Measurements from ENCODE around the gene ARMS2. TPM values are rescaled to one million over a fixed set of nuclear protein-coding genes. Genes with fewer than 3 reads are reported as not detected.

ARMS2 gene
- total and polyA plus RNA-seq, 2 experiments from 2014 or later: not detected

DNA sequence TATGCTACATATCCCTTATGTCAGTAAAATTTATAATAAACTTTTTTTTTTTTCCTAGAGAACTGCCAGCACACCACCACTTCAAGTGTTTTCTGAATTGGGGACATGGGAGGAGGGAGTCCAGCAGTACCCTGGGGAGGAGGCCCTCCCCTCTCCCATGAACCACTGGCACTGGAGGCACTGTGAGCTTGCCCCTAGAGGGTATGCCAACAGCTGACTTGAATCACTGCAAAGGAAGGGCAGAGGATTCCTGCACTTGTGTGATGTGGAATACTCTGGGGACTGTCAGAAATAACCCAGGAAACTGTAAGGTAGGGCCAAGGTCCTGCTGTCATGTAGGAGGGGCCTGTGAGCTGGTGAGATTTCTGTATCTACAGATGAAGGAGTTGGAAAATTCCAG lies 8.5 kb upstream of the ARMS2 start:
- Mint-ChIP-seq H3K27me3 (ENCODE audit: insufficient read depth, low read depth, poor library complexity) (no peaks in the 10 kb centered on the region), H3K36me3 (ENCODE audit: low read depth) (peaks cover 10% of the 10 kb centered on the region), H3K9me3 (peaks cover 20% of the 10 kb centered on the region; the same call in 2 of the 3 replicates), H3K4me1 (no peaks in the 10 kb centered on the region; the same call in 2 of the 3 replicates), H3K4me3 (no peak overlapping the region), H3K27ac (no peak overlapping the region)
- TF ChIP-seq EZH2phosphoT487 (IDR thresholded peaks at IDR 0.05; ENCODE audit: unreplicated experiment) (no peak), JUNB (IDR thresholded peaks at IDR 0.05; ENCODE audit: unreplicated experiment) (no peak), EZH2 (IDR thresholded peaks at IDR 0.05; ENCODE audit: low read depth, unreplicated experiment) (no peak), NANOG (IDR thresholded peaks at IDR 0.05; ENCODE audit: borderline replicate concordance) (no peak), STAT1 (IDR thresholded peaks at IDR 0.05; ENCODE audit: unreplicated experiment) (no peak), CTCF (conservative IDR thresholded peaks at IDR 0.05; ENCODE audit: low read depth in 2 of 2) (no peak), ZNF331 (CRISPR knock-in tag; IDR thresholded peaks at IDR 0.05; ENCODE audit: low read depth) (no peak), ZNF114 (CRISPR knock-in tag; IDR thresholded peaks at IDR 0.05) (no peak), POLR2AphosphoS5 (IDR thresholded peaks at IDR 0.05; ENCODE audit: low read depth) (no peak), CREB1 (CRISPR knock-in tag; IDR thresholded peaks at IDR 0.05; ENCODE audit: low read depth) (no peak), ETS1 (IDR thresholded peaks at IDR 0.05) (no peak)
- TF ChIP-seq, protein P1, sequence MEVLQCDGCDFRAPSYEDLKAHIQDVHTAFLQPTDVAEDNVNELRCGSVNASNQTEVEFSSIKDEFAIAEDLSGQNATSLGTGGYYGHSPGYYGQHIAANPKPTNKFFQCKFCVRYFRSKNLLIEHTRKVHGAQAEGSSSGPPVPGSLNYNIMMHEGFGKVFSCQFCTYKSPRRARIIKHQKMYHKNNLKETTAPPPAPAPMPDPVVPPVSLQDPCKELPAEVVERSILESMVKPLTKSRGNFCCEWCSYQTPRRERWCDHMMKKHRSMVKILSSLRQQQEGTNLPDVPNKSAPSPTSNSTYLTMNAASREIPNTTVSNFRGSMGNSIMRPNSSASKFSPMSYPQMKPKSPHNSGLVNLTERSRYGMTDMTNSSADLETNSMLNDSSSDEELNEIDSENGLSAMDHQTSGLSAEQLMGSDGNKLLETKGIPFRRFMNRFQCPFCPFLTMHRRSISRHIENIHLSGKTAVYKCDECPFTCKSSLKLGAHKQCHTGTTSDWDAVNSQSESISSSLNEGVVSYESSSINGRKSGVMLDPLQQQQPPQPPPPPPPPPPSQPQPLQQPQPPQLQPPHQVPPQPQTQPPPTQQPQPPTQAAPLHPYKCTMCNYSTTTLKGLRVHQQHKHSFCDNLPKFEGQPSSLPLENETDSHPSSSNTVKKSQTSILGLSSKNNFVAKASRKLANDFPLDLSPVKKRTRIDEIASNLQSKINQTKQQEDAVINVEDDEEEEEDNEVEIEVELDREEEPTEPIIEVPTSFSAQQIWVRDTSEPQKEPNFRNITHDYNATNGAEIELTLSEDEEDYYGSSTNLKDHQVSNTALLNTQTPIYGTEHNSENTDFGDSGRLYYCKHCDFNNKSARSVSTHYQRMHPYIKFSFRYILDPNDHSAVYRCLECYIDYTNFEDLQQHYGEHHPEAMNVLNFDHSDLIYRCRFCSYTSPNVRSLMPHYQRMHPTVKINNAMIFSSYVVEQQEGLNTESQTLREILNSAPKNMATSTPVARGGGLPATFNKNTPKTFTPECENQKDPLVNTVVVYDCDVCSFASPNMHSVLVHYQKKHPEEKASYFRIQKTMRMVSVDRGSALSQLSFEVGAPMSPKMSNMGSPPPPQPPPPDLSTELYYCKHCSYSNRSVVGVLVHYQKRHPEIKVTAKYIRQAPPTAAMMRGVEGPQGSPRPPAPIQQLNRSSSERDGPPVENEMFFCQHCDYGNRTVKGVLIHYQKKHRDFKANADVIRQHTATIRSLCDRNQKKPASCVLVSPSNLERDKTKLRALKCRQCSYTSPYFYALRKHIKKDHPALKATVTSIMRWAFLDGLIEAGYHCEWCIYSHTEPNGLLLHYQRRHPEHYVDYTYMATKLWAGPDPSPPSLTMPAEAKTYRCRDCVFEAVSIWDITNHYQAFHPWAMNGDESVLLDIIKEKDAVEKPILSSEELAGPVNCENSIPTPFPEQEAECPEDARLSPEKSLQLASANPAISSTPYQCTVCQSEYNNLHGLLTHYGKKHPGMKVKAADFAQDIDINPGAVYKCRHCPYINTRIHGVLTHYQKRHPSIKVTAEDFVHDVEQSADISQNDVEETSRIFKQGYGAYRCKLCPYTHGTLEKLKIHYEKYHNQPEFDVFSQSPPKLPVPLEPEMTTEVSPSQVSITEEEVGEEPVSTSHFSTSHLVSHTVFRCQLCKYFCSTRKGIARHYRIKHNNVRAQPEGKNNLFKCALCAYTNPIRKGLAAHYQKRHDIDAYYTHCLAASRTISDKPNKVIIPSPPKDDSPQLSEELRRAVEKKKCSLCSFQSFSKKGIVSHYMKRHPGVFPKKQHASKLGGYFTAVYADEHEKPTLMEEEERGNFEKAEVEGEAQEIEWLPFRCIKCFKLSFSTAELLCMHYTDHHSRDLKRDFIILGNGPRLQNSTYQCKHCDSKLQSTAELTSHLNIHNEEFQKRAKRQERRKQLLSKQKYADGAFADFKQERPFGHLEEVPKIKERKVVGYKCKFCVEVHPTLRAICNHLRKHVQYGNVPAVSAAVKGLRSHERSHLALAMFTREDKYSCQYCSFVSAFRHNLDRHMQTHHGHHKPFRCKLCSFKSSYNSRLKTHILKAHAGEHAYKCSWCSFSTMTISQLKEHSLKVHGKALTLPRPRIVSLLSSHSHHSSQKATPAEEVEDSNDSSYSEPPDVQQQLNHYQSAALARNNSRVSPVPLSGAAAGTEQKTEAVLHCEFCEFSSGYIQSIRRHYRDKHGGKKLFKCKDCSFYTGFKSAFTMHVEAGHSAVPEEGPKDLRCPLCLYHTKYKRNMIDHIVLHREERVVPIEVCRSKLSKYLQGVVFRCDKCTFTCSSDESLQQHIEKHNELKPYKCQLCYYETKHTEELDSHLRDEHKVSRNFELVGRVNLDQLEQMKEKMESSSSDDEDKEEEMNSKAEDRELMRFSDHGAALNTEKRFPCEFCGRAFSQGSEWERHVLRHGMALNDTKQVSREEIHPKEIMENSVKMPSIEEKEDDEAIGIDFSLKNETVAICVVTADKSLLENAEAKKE (CRISPR knock-in tag; IDR thresholded peaks at IDR 0.05): no peak
- TF ChIP-seq, protein P2, sequence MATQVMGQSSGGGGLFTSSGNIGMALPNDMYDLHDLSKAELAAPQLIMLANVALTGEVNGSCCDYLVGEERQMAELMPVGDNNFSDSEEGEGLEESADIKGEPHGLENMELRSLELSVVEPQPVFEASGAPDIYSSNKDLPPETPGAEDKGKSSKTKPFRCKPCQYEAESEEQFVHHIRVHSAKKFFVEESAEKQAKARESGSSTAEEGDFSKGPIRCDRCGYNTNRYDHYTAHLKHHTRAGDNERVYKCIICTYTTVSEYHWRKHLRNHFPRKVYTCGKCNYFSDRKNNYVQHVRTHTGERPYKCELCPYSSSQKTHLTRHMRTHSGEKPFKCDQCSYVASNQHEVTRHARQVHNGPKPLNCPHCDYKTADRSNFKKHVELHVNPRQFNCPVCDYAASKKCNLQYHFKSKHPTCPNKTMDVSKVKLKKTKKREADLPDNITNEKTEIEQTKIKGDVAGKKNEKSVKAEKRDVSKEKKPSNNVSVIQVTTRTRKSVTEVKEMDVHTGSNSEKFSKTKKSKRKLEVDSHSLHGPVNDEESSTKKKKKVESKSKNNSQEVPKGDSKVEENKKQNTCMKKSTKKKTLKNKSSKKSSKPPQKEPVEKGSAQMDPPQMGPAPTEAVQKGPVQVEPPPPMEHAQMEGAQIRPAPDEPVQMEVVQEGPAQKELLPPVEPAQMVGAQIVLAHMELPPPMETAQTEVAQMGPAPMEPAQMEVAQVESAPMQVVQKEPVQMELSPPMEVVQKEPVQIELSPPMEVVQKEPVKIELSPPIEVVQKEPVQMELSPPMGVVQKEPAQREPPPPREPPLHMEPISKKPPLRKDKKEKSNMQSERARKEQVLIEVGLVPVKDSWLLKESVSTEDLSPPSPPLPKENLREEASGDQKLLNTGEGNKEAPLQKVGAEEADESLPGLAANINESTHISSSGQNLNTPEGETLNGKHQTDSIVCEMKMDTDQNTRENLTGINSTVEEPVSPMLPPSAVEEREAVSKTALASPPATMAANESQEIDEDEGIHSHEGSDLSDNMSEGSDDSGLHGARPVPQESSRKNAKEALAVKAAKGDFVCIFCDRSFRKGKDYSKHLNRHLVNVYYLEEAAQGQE (IDR thresholded peaks at IDR 0.05; ENCODE audit: unreplicated experiment): no peak
- Histone ChIP-seq H3F3A (replicated peaks; ENCODE audit: low read depth) (no peaks in the 10 kb centered on the region), H3K4me3 (no peak overlapping the region), H3K4me1 (ENCODE audit: insufficient read depth) (peaks cover 4% of the 10 kb centered on the region; the same call in 1 of the 2 replicates), H3K36me3 (ENCODE audit: insufficient read depth) (no peaks in the 10 kb centered on the region; the same call in 1 of the 2 replicates), H3K27me3 (ENCODE audit: insufficient read depth) (no peaks in the 10 kb centered on the region), H2AFZ (no peak overlapping the region), H4K20me1 (replicated peaks; ENCODE audit: insufficient read depth) (no peaks in the 10 kb centered on the region), H3K9me2 (ENCODE audit: insufficient read depth) (no peaks in the 10 kb centered on the region), H3K79me2 (replicated peaks; ENCODE audit: insufficient read depth) (no peaks in the 10 kb centered on the region), H3K27ac (ENCODE audit: low read depth) (no peak overlapping the region), H3K4me2 (no peak overlapping the region)
- ATAC-seq: no peak
- DNase-seq (ENCODE audit: low spot score): no peak

Measured in GM23338 (cell line).